Activated CD4-positive, alpha-beta T cell treated with anti-CD3 and anti-CD28 coated beads, Interleukin-2, amount 10 ng/mL, durations not matched to agents 7 days and 5 days (primary cell): ENCODE measurements around the gene KRT83. TPM values are rescaled to one million over a fixed set of nuclear protein-coding genes. Genes with fewer than 3 reads are reported as not detected.
A peak's percentile ranks its signal among the peaks of the same experiment; 100 is the strongest.
"Not testable (repeated sequence)": the region's sequence is repeated elsewhere in the genome, so short reads cannot be mapped to it uniquely, and the experiment has no call there.

ENCODE experiments used
- CTCF ChIA-PET: fragments of 350-600 bp; sonication (Branson Sonifier 250); formaldehyde crosslinking; loops from one replicate; lab custom pipeline; 2021; ENCODE audit warnings: antibody characterized with exemption; lab: Charles Lee
- POLR2A ChIA-PET: fragments of 350-600 bp; sonication (Branson Sonifier 250); formaldehyde crosslinking; loops from one replicate; lab custom pipeline; 2021; ENCODE audit warnings: antibody characterized with exemption; lab: Charles Lee
- DNase-seq: peaks from one replicate; pipeline ENCODE4 v3.0.0-alpha.2; 2020
- H3K27ac Mint-ChIP-seq: one replicate; pipeline ENCODE4 v1.8.0; 2021; ENCODE audit warnings: mild to moderate bottlenecking, moderate library complexity, mixed read lengths
- H3K27me3 Mint-ChIP-seq: one replicate; pipeline ENCODE4 v1.8.0; 2021; ENCODE audit warnings: mixed read lengths
- H3K36me3 Mint-ChIP-seq: one replicate; pipeline ENCODE4 v1.8.0; 2021; ENCODE audit warnings: low read depth, mixed read lengths
- H3K4me1 Mint-ChIP-seq: one replicate; pipeline ENCODE4 v1.8.0; 2021; ENCODE audit warnings: mixed read lengths
- H3K4me3 Mint-ChIP-seq: one replicate; pipeline ENCODE4 v1.8.0; 2021; ENCODE audit warnings: mild to moderate bottlenecking, moderate library complexity, mixed read lengths
- H3K9me3 Mint-ChIP-seq: one replicate; pipeline ENCODE4 v1.8.0; 2021; ENCODE audit warnings: mixed read lengths
- total RNA-seq, 2 experiments: library from RNA; stranded (reverse); gene quantifications; one replicate each; pipeline ENCODE4 v1.2.3, GENCODE V29; 2021

KRT83 gene
- total RNA-seq, 2 experiments from 2014 or later, result not detected

DNA sequence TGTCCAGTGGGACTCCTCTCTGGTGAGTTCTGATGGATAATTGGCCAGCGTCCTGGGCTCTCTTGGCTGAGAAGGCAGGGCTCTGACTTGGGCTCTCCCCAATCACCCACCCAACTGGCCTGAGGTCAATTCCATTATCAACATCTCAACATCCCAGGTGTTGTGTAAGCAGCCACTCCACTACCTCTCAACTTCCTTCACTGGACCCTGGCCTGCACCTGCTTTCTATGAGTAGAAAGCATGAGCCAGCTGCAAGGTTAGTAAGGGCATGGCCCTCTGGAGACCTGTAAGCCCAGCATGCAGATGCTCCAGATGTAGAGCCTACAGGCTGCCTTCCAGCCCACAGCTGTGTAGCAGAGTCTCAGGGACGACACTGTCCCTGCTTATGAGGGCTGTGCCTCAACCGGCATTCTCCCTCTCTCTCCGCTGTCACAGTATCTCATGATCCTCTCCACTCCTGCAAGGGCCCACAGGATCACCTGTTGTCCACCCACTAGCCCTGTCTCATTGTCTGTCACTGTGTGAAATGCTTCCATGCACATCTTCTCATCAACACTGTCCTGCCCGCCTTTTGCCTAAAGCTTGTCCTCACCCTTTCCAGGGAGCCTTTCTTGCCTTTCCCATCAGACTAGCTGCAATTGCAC, 24.5 kb downstream of the KRT83 start:
- Mint-ChIP-seq H3K4me1 (peaks cover 9% of the 10 kb centered on the region), H3K9me3 (no peaks in the 10 kb centered on the region), H3K36me3 (no peaks in the 10 kb centered on the region), H3K4me3 (no peak overlapping the region), H3K27ac (no peak overlapping the region), H3K27me3 (peaks cover 59% of the 10 kb centered on the region)
- ChIA-PET CTCF (interaction anchor here (0.6 to 0.9 kb wide), 2 partner anchors 10 to 11 kb away, joined by 3 read pairs; no protein-coding TSS in a partner anchor), POLR2A (no interaction called here)
- no peak for DNase-seq

DNA sequence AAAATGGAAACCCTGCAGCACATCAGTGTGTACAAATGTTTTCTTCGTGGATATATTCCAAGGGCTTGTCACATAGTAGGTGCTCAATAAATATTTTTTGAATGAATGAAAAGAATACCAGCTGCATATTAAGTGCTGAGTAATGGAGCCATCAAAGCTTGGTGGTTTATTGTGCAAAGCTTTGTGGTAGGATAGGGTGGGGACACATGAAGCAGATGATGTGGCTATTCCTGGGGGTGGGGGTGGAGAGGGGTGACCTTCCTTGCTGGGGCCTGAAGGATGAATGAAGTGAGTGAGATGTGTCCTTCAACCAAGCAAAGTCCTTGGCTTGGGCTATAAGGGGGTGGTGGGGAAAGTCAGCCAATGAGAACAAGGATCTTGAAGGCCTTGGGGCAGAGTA, 25.5 kb downstream of the KRT83 start:
- Mint-ChIP-seq H3K9me3 (no peaks in the 10 kb centered on the region), H3K36me3 (no peaks in the 10 kb centered on the region), H3K27me3 (peaks cover 63% of the 10 kb centered on the region), H3K4me1 (peaks cover 9% of the 10 kb centered on the region), H3K27ac (no peak overlapping the region), H3K4me3 (no peak overlapping the region)
- no peak for DNase-seq
- CTCF ChIA-PET, result interaction anchor here (0.8 to 1.9 kb wide), 6 partner anchors 13 to 273 kb away, joined by 3 to 10 read pairs (median 4); no protein-coding TSS in a partner anchor
- POLR2A ChIA-PET, result no interaction called here

DNA sequence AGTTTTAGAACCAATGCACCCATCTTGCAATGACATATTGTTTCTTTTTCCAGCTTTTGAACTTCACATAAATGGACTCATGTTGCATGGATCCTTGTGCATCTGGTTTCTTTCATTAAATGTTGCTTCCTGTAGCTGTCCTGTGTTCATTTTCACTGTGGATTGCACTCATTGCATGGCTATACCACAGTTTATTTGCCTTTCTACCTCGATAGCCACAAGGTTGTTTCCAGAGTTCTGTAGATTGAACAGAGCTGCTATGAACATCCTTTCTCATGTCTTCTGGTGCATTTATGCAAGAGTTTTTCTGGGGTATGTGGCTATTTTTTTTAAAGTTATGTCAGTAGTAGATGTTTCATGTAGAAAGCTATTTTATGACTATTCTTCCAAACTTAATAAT, 26.4 kb downstream of the KRT83 start:
- no peak overlapping the region for H3K4me3 Mint-ChIP-seq
- H3K9me3 Mint-ChIP-seq, result no peaks in the 10 kb centered on the region
- no peaks in the 10 kb centered on the region for H3K36me3 Mint-ChIP-seq
- peaks cover 9% of the 10 kb centered on the region for H3K4me1 Mint-ChIP-seq
- no peak for DNase-seq
- ChIA-PET POLR2A (no interaction called here), CTCF (interaction anchor here (1.0 to 1.9 kb wide), 5 partner anchors 16 to 272 kb away, joined by 3 to 10 read pairs (median 4); no protein-coding TSS in a partner anchor)
- peaks cover 62% of the 10 kb centered on the region for H3K27me3 Mint-ChIP-seq
- H3K27ac Mint-ChIP-seq, result no peak overlapping the region

DNA sequence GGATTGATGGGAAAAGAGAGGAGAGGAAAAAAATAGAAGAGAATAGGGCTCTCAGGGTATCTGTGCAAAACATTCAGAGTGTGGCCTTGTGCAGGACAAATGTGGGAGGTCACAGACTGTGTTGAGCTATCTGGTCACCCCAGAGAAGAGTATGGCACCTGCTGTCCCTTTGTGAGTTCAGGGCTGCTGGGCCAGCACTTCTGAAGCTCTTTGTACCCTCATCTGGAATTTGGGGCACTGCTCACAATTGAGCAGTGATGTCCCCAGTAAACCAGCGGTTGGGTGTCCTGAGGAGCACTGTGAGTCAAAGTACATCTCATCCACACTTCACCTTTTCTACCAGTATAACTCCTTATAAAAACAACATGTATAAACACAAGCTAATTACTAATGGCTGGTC, 27.3 kb downstream of the KRT83 start:
- H3K27ac Mint-ChIP-seq, result no peak overlapping the region
- no peaks in the 10 kb centered on the region for H3K36me3 Mint-ChIP-seq
- ChIA-PET CTCF (interaction anchor here (0.6 to 1.9 kb wide), 2 partner anchors 15 to 737 kb away, joined by 5 to 10 read pairs; no protein-coding TSS in a partner anchor), POLR2A (no interaction called here)
- DNase-seq, result no peak
- no peaks in the 10 kb centered on the region for H3K9me3 Mint-ChIP-seq
- H3K4me3 Mint-ChIP-seq, result no peak overlapping the region
- H3K4me1 Mint-ChIP-seq, result peaks cover 9% of the 10 kb centered on the region
- H3K27me3 Mint-ChIP-seq, result peaks cover 55% of the 10 kb centered on the region

DNA sequence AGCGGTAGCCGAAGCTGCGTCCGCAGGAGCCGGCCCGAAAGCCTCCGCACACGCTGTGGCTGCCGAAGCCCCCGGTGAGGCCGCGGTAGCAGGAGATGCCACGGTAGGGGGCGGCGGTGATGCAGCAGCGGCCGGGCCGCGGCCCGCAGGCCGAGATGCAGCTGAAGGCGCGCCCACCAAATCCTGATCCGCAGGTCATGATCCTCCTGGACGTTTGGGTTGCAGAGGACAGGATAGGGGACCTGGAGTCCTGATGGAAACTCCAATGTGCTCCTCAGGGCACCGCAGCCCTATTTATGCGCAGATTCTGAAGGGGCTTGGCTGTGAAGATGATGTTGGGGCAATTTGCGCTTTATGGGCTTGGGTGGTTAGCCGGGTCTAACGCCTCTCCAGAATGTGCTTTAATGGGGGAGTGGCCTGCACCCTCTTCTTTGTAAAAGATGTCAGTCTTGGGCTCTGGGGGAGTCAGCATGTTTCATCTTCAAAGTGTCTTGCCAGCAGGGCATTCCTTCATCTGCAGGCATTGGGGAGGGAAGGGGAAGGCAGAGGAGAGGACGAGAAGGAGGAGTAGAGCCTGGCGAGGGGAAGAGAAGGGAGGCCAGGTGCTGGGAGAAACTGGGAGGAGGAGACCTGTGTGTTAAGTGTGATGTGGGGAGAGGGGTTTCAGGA, 29.8 kb downstream of the KRT83 start, which contains the start of gene KRT81:
Gene KRT81 (minus strand): TSS at position 268 of the 669 bp plus-strand sequence. CDS start 69 bp downstream, at position 199.
- Mint-ChIP-seq H3K36me3 (no peaks in the 10 kb centered on the region), H3K27me3 (peaks cover 39% of the 10 kb centered on the region), H3K4me3 (no peak within 1 kb of the TSS), H3K27ac (no peak within 1 kb of the TSS), H3K4me1 (peaks cover 19% of the 10 kb centered on the region), H3K9me3 (no peaks in the 10 kb centered on the region)
- ChIA-PET CTCF (no interaction called here), POLR2A (no interaction called here)
- DNase-seq, result no peak

DNA sequence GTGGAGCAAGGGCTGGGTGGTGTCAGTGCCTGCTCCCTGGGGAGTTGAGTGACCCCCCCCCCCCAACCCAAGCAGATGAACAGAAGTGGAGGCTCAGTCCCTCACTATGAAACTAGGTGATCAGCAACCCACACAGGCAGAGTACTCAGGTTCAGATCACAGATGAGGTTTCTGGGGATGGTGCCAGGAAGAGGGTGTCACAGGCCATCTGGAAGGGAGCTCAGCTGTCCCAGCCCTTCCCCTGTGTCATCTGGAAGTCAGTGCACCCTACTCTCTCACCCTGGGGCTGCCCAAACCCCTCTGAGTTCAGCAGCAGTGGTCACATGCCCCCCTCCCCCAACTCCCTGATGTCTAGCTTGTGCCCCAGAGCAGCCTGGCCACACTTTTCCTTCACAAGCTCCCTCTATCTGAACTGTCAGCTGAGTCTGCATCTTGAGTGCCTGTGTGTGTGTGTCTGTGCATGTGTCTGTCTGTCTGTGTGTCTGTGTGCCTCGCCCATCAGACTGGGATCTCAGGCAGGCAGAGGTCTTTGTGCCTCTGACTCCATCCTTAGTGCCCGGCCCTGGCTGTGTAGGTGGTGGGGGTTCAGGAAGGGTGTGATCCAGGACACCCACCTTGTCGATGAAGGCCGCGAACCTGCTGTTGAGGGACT, 30.6 kb downstream of the KRT83 start:
- H3K27ac Mint-ChIP-seq, DNase-seq, POLR2A ChIA-PET, H3K4me3 Mint-ChIP-seq, H3K9me3 Mint-ChIP-seq, CTCF ChIA-PET, H3K36me3 Mint-ChIP-seq: not testable (repeated sequence)
- Mint-ChIP-seq H3K27me3 (peaks cover 34% of the 10 kb centered on the region), H3K4me1 (peaks cover 19% of the 10 kb centered on the region)

DNA sequence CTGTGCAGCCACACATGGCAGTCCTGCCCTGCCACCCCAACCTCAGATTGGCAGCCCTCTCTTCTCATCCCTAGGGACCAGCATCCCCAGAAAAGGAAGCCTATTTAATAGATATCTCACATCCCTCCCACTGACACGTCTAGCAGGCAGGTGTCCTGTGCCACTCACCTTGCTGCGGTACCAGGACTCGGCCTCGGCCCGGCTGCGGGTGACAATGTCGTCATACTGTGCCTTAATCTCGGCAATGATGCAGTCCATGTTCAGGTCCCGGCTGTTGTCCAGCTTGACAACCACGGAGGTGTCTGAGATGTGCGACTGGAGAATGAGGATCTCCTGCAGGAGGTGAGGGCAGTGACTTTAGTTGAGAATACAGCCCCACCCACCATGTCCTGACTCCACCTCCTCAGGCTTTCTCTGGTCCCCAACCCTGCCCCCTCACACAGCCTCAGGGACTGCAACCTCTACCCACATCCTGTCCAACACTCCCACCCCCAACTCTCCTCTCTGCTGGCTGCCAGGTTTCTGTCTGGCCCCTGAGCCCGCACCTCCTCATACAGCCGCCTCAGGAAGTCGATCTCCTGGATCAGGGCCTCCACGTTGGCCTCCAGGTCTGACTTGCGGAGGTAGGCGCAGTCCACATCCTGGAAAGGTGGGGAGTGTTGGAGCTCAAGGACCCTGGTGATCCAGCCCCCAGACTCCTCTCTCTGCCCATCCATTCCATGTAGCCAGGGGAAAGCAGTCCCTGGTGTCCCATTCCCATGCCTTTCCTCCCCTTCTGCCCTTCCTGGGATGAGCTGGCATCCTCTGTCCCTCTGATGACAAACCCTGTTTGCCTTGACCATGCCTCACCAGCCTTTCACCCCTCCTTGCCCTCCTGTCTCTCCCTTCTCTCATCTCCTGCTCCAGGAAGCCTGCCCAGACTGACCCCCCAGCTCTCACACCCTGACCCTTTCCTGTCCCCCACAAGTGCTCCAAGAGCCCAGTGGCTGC, 33.1 kb downstream of the KRT83 start:
- POLR2A ChIA-PET, H3K4me3 Mint-ChIP-seq, H3K36me3 Mint-ChIP-seq, DNase-seq, CTCF ChIA-PET, H3K9me3 Mint-ChIP-seq: not testable (repeated sequence)
- Mint-ChIP-seq H3K4me1 (peaks cover 11% of the 10 kb centered on the region), H3K27me3 (peaks cover 14% of the 10 kb centered on the region), H3K27ac (peak overlapping the region; percentile 36)

DNA sequence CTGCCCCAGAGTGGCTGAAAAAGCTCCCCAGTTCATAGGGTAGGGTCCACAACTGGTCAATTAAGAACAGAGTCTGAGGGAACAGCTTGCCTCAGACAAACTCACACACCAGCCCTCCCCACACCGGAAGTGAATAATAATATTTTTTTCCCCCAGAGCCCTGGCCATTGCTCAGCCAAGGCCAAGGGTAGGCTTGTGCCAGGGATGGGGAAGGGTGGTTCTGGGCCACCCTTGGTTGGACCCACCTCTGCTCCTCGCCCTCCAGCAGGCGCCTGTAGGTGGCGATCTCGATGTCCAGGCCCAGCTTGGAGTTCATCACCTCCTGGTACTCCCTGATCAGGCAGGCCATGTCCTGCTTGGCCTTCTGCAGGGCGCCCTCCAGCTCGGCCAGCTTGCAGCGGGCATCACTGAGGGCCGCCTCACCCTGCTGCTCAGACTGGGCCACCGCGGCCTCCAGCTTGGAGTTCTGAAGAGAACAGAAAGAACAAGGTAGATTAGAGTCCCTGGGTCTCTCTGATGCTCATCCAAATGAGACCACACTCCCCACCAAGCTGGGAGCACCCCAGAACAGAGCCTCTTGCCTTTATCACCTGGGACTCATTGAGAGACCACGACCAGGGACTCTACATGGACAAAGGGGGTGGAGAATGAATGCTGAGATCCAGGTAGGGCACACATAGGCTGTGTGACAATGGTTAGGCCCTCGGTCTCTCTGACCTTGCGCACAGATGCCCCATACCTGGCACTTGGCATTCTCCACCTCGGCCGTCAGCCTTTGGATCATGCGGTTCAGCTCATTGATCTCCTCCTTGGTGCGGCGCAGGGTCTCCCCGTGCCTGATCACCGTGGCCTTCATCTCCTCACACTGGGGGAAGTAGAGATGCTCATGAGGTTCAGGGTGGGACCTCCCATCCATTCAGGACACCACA, 34.1 kb downstream of the KRT83 start:
- POLR2A ChIA-PET, H3K4me3 Mint-ChIP-seq, H3K36me3 Mint-ChIP-seq, H3K9me3 Mint-ChIP-seq, H3K27ac Mint-ChIP-seq, DNase-seq: not testable (repeated sequence)
- H3K27me3 Mint-ChIP-seq, result peaks cover 11% of the 10 kb centered on the region
- CTCF ChIA-PET, result interaction anchor here (1.0 to 2.5 kb wide), 4 partner anchors 9 to 27 kb away, joined by 3 to 12 read pairs (median 6); no protein-coding TSS in a partner anchor
- H3K4me1 Mint-ChIP-seq, result peaks cover 11% of the 10 kb centered on the region

DNA sequence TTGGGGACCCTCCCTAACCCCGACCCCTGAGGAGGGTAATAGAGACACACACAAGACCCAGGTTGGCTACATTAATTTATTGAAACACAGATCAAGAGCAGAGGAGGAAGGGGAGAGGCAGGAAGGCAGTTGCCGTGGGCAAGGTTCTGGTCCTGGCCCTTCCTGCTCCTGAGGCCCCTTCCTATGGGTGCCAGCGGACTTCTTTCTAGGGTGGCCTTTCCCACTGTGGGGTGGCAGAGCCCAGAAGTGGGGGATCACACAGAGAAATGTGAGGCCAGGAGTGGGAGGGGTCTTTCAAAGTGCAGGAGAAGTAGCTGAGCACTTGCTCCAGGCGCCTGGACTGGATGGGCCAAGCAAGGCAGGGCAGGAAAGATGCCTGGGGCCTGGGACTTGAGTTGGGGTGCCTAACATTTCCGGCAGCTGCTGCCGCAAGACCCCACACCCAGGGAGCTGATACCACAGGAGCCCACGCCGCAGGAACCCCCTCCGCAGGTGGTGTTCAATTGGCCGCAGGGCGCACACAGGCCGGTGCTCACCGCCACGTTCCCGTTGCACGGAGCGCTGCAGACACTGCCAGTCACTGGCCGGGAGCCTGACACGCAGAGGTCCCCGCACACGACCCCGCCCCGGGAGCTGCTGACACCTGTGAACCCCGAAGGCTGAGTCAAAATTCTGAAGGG, 35.2 kb downstream of the KRT83 start:
- ChIA-PET POLR2A (no interaction called here), CTCF (interaction anchor here (0.7 to 2.5 kb wide), 7 partner anchors 8 to 126 kb away, joined by 3 to 12 read pairs (median 4); no protein-coding TSS in a partner anchor)
- Mint-ChIP-seq H3K9me3 (no peaks in the 10 kb centered on the region), H3K4me1 (peaks cover 11% of the 10 kb centered on the region), H3K4me3 (no peak overlapping the region), H3K27ac (no peak overlapping the region), H3K27me3 (peaks cover 5% of the 10 kb centered on the region), H3K36me3 (no peaks in the 10 kb centered on the region)
- DNase-seq, result no peak

DNA sequence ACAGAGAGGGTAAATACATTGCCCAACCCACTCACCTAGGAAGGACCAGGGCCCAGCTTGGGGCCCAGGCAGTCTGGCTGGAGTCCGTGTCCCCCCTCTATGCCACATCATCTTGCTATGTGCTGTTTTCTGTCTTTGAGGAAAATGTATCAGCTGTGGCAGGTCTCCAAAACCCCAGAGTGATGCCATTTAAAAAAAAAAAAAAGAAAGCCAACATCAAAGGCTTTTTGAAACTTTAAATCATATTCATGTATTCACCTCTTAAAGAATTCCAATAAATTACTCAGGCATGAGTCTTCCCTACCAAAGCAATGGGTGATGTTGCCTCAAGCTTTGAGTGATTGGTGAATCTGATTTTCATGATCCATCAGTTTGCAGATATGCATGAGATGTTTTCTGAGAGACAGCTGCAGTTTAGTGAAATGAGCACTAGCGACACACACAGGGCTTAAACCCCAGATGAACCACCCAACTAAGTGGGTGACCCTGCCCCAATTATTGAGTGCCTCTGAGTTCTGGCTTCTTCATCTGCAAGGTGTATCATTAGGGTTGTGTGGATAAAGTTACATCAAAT, 35.9 kb downstream of the KRT83 start:
- no peak for DNase-seq
- H3K4me3 Mint-ChIP-seq, result no peak overlapping the region
- no peak overlapping the region for H3K27ac Mint-ChIP-seq
- no peaks in the 10 kb centered on the region for H3K9me3 Mint-ChIP-seq
- H3K4me1 Mint-ChIP-seq, result peaks cover 11% of the 10 kb centered on the region
- peaks cover 7% of the 10 kb centered on the region for H3K27me3 Mint-ChIP-seq
- no peaks in the 10 kb centered on the region for H3K36me3 Mint-ChIP-seq
- ChIA-PET CTCF (interaction anchor here (0.7 to 2.5 kb wide), 5 partner anchors 11 to 125 kb away, joined by 3 to 12 read pairs (median 5); no protein-coding TSS in a partner anchor), POLR2A (no interaction called here)
